ENCODE data around the gene PRKACA.
"Not testable (repeated sequence)": the region's sequence is repeated elsewhere in the genome, so short reads cannot be mapped to it uniquely, and the experiment has no call there.

PRKACA gene

GRCh38 chr19:14062558-14062855 lies 55.1 kb downstream of the PRKACA start:
- no peak for DNase-seq

- DNase-seq, result no peak
Observed at GRCh38 chr19:14061751-14062557, 55.6 kb downstream of the PRKACA start, which contains the start of gene PALM3. PALM3 (minus strand) TSS chr19:14062076; CDS start chr19:14061980, 96 bp downstream.

DNA sequence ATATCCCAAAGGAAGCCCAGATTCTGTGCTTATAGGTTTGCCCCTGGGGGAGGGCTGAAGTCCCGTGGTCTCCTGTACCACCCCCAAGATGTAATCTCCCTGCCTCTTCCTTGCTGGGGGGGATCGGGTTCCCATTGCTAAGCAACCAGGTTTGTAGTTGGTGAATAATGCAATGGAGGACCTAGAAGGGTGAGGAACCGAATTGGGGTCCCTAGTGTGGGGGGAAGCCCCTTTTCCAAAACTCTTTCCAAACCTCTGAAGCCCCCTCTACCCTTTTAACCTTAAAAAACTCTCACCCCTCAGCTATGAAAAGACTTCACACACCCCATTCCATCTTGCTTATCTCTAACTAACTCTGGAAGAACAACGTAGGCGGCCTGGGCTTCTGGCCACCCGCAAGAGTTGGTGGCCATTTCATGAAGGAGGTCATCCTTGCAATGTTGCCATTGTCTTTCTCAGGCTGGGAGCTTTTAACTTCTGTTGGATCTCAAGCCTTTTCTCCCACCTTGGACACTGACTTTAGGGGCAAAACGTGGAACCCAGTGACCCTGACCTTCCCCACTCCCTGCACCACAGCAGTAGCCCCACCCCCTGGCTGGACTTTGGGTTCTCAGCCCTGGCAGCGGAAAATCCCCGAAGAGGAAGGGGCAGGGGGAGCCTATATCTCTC lies 56.3 kb downstream of the PRKACA start:
- DNase-seq, result no peak

DNA sequence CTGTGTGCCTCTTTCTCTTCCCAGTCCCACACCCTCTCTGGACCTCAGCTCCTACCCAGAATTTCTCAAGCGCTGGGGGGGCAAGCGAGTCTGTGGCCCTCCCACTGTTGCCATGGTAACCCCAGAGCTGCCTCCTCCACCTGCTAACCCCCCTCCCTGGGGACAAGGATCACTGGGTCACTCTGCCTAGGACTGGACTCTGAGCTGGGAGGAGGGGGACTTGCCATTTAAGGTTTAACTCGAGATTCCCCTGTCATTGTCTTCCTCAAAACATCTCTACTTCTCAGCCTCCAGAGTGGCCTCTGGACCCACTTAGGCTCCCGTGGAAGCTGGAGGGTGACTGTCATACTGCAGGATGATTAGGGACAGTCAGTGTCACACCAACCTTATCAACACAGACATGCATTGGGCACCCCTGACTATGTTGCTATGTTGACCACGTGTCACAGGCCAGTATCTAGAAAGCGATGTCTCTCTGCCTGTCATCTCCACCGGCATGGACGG lies 57.9 kb downstream of the PRKACA start:
- DNase-seq, result no peak

DNA sequence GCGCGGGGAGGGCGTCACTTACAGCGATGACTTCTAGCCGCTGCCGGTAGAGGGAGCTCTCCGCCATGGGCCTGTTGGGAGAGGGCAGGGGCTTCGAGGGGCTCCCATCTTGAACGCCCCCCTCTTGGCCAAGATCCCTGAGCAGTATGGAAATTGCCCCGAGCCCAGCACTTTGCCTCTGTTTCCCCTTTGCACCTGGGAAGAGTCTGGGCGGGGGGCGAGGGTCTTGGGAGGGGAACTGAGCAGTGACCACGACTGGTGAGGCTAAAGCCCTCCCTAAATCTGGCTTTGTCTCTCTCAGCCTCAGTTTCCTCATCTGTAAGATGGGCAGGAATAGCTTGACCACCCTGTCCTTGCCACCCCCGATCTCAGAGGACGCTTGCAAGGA lies 58.5 kb downstream of the PRKACA start:
- peak; percentile 81 for DNase-seq

GRCh38 chr19:14058182-14059092 lies 59.1 kb downstream of the PRKACA start:
- no peak for DNase-seq

DNA sequence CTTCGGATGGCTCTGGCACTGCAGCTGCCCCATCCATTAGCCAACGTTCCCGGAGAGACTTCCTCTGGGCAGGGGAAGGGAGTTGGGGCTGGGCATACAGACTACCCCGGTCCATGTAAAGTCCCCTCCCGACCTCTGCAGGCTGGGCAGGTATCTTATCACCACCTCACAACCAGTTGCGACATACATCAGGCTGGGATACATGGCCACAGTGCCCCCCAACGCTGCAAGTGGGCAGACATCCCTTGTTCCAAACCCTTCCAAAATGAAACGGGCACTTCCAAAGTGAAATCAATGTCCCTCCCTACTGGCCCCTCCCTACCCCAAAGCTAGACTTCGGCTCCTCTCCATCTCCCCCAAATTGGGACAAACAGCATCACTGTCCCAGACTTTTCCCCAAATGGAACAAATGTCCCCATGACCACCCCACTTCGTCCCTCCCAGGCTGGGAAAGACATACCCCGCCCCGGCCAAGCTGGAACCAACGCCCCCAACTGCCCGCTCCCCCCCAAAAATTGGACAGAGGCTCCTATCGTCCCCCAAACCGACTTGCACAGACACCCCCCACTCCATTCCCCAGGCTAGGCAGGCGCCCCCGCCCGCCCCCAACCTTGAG lies 60.7 kb downstream of the PRKACA start:
- DNase-seq, result no peak

DNA sequence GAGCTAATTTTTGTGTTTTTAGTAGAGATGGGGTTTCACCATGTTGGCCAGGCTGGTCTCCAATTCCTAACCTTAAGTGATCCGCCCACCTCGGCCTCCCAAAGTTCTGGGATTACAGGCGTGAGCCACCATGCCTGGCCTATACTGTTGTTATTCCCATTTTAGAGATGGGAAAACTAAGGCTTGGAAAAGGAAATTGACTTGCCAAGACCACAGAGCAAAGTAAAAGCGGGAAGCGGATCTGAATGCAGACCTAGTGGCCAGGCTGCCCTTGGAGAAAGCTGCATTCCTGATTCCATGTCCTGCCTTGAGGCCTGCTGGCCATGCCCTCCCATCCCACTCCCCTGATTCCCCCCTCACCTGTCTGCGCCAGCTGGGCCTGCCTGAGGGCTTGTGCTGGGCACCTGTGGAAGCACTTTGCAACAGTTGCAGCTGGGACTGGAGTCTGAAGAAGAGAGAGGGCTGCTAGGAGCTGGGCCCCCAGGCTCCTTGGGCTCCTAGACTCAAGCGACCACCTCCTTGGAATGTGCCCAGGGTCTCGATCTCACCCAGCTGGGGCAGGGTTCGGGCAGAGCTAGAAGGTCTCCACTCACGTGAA lies 61.4 kb downstream of the PRKACA start:
- DNase-seq, result no peak

DNA sequence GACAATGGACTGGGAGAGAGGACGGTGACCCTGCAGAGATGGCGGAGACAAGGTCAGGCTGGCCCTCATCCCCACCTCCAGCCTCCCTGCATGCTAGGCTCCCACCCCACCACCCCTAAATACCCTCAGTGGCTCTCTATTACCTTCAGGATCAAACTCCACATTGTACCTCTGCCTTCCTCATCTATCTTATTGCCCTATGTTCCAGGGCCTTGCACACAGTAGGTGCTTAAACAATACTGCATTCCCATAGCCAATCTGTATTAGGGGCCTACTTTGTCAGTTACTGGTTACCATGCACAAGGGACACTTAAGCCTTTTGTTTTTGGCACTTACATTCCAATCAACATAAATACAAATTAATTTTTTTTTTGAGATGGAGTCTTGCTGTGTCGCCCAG lies 62.2 kb downstream of the PRKACA start:
- DNase-seq, result no peak

- no peak for DNase-seq
Observed at GRCh38 chr19:14054721-14055120, 62.8 kb downstream of the PRKACA start.

DNA sequence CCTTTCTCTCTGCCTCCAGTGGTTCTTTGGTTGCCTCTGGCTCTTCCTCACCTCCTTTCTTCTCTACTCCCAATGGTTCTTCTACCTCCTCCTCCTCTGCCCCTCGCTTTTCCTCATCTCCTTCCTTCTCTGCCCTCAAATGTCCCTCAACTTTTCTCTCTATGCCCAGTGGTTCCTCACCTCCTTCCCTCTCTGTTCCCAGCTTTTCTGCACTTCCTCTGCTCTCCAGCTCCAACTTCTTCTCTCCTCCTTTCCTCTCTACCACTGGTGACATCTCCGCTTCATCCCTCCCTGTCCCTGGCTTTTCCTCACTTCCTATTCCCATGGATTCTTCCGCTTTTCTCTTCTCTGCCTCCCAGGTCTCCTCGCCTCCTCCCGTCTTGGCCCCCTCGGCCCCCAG lies 63.5 kb downstream of the PRKACA start:
- no peak for DNase-seq

- no peak for DNase-seq
Observed at GRCh38 chr19:14053500-14053899, 64.1 kb downstream of the PRKACA start.

GRCh38 chr19:14053032-14053431 lies 64.5 kb downstream of the PRKACA start:
- no peak for DNase-seq

DNA sequence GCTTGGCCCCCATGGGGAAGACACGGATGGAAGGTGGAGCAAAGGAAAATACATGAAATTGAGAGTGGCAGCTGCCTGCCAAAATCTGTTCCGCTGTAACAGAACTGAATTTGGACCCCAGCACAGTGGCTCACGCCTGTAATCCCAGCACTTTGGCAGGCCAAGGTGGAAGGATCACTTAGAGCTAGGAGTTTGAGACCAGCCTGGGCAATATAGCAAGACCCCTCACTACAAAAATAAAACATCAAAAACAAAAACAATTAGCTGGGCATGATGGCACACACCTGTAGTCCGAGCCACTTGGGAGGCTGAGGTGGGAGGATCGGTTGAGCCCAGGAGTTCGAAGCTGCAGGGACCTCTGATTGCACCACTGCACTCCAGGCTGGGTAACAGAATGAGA lies 65.1 kb downstream of the PRKACA start:
- no peak for DNase-seq

GRCh38 chr19:14051980-14052379 lies 65.6 kb downstream of the PRKACA start:
- no peak for DNase-seq

- DNase-seq, result not testable (repeated sequence)
Observed at GRCh38 chr19:14050961-14051360, 66.6 kb downstream of the PRKACA start.

DNA sequence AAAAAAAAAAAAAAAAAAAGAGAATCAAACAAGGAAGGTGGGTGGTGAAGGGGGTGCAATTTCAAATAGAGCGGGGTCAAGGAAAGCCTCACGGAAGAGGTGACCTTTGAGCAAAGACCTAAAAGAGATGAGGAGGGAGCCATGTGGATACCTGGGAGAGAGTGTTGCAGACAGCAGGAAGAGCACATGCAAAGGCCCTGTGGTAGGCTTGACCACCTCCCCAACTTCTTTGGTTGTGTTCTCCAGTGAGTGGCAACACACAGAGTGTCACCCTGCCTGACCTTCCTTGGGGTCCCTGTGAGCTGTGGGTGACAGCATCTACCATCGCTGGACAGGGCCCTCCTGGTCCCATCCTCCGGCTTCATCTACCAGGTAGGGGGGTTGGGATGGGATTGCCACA lies 67.0 kb downstream of the PRKACA start:
- no peak for DNase-seq

DNA sequence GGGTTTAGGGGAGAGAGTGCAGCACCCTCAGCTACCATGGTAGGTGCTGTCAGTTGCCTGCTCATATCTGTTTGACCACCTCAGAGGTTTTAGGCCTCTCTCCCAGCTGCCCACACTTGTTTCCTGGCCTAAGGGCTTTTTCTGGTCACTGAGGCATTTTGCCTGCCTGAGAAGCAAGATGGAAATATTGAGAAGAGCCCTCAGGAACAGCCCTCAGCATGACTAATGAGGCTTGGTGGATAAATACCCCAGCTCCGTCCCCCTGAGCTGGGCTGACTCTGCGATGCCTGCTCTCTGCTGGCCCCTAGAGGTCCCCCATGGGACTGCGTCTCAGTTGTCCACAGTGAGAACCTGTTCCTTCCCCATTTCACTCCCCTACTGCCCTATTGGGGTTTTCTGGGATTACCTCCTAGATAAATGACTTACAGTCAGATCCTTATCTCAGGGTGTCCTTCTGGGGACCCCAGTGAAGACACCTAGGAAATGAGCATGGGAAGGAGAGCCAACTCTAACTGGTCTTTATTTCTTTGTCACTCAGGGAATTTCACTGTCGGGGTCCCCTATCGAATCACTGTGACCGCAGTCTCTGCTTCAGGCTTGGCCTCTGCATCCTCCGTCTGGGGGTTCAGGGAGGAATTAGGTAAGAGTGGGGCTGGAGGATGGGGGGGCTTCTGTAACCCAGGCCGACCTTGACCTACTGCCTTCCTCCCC lies 69.0 kb downstream of the PRKACA start:
- DNase-seq, result peak; percentile 91

DNA sequence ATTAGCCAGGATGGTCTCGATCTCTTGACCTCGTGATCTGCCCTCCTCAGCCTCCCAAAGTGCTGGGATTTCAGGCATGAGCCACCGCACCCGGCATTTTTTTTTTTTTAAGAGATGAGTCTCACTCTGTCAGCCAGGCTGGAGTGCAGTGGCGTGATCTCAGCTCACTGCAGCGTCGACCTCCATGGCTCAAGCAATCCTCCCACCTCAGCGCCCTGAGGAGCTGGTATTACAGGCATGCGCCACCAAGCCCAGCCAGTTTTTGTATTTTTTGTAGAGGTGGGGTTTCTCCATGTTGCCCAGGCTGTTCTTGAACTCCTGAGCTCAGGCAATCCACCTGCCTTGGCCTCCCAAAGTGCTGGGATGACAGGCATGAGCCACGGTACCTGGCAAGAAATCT lies 69.7 kb downstream of the PRKACA start:
- DNase-seq, result not testable (repeated sequence)

GRCh38 chr19:14042659-14043608 lies 74.6 kb downstream of the PRKACA start:
- peak; percentile 74 for DNase-seq
